NT2/D1 (cell line): Measurements from ENCODE around the gene P4HA3.

Experiments
- DNase-seq: peaks from one replicate; pipeline ENCODE4 v3.0.0-alpha.2; 2011; ENCODE audit warnings: low read depth, low spot score
- H3K27me3 ChIP-seq: 2 replicates; pipeline ENCODE4 v1.6.0; 2011; ENCODE audit warnings: mild to moderate bottlenecking; ENCODE audit not compliant: insufficient read length, insufficient read depth
- H3K36me3 ChIP-seq: 2 replicates; pipeline ENCODE4 v1.6.1; 2011; ENCODE audit warnings: mild to moderate bottlenecking, low read length, mixed read lengths; ENCODE audit not compliant: insufficient read depth, insufficient read length
- H3K4me1 ChIP-seq: 2 replicates; pipeline ENCODE4 v1.5.1; 2011; ENCODE audit not compliant: insufficient read depth, insufficient read length
- H3K4me3 ChIP-seq: 2 replicates; pipeline ENCODE4 v1.5.1; 2011; ENCODE audit warnings: low read depth; ENCODE audit not compliant: insufficient read length
- H3K9ac ChIP-seq: 2 replicates; pipeline ENCODE4 v1.6.0; 2011; ENCODE audit warnings: low read depth; ENCODE audit not compliant: insufficient read length
- H3K9me3 ChIP-seq: 2 replicates; pipeline ENCODE4 v1.5.1; 2011; ENCODE audit warnings: mild to moderate bottlenecking, low read length; ENCODE audit not compliant: insufficient read depth
- SUZ12 ChIP-seq: IDR thresholded peaks from 2 replicates; pipeline ENCODE4 v1.6.1; 2011; ENCODE audit not compliant: insufficient read length, insufficient read depth; ENCODE audit errors: extremely low read depth
- YY1 ChIP-seq: IDR thresholded peaks from 2 replicates; pipeline ENCODE4 v1.6.1; 2011; ENCODE audit not compliant: insufficient read length, insufficient read depth
- ZNF274 ChIP-seq: IDR thresholded peaks from 2 replicates; pipeline ENCODE4 v1.6.1; 2011; ENCODE audit warnings: mild to moderate bottlenecking, low read depth, low read length

Gene P4HA3

GRCh38 chr11:74221816-74222215 lies 89.6 kb downstream of the P4HA3 start:
- TF ChIP-seq ZNF274 (no peak), YY1 (no peak), SUZ12 (no peak)
- Histone ChIP-seq H3K27me3 (no peaks in the 10 kb centered on the region), H3K36me3 (peaks cover 7% of the 10 kb centered on the region), H3K4me3 (no peak overlapping the region), H3K9ac (no peak overlapping the region), H3K9me3 (no peaks in the 10 kb centered on the region), H3K4me1 (no peaks in the 10 kb centered on the region)
- DNase-seq = no peak

DNA sequence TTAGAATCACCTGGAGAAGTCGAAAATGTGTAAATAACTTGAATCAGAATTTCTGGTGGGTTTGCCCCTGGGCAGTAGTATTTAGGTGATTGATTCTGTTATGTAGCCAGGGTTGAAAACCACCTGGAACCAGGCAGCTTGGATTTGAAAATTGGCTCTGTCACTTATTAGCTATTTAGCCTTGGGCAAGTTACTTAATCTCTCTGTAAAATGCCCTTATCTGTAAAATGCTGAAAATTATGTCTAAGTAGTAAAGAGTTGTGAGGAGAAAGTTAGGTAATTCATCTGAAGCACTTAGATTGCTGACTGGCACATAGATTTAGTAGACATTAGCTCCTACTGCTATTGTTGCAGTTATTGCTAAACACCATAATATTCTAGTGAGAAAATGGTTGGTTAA lies 91.1 kb downstream of the P4HA3 start:
- no peaks in the 10 kb centered on the region for H3K4me1 ChIP-seq
- no peak for TF ChIP-seq YY1
- no peak for TF ChIP-seq SUZ12
- no peak for TF ChIP-seq ZNF274
- DNase-seq = no peak
- no peak overlapping the region for H3K9ac ChIP-seq
- H3K4me3 ChIP-seq = no peak overlapping the region
- H3K27me3 ChIP-seq = no peaks in the 10 kb centered on the region
- no peaks in the 10 kb centered on the region for H3K9me3 ChIP-seq
- peaks cover 3% of the 10 kb centered on the region for H3K36me3 ChIP-seq
